Measurements from ENCODE around the gene SEL1L3.

DNA sequence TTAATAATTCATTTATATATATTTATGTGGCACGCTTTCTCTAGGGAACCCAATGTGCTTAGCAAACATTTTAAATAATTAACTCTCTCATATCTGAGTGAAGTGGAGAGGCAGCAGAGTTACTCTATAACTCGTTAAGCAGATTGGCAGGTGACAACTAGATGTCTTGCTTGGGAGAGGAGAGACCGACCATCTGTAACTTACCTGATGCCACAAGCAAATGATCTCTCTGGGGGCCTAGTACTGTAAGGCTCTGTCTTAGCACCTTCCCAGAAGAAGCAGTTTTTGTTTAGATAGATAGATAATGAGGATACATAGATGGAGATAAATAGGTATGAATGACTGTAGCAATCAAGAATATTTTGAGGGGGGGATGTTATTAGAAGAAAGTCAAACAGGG, 11.9 kb upstream of the SEL1L3 start:
- TF ChIP-seq SIN3A (IDR thresholded peaks at IDR 0.05; ENCODE audit: borderline replicate concordance, insufficient read depth, low read length) (no peak), POLR2AphosphoS5 (IDR thresholded peaks at IDR 0.05; ENCODE audit: low read depth, low read length) (no peak), TAF1 (IDR thresholded peaks at IDR 0.05; ENCODE audit: borderline replicate concordance, insufficient read depth, low read length) (no peak), FOXP2 (optimal IDR thresholded peaks at IDR 0.05; ENCODE audit: borderline replicate concordance, extremely low read depth, extremely low read length, insufficient read depth) (no peak)
- TF ChIP-seq, protein P1, sequence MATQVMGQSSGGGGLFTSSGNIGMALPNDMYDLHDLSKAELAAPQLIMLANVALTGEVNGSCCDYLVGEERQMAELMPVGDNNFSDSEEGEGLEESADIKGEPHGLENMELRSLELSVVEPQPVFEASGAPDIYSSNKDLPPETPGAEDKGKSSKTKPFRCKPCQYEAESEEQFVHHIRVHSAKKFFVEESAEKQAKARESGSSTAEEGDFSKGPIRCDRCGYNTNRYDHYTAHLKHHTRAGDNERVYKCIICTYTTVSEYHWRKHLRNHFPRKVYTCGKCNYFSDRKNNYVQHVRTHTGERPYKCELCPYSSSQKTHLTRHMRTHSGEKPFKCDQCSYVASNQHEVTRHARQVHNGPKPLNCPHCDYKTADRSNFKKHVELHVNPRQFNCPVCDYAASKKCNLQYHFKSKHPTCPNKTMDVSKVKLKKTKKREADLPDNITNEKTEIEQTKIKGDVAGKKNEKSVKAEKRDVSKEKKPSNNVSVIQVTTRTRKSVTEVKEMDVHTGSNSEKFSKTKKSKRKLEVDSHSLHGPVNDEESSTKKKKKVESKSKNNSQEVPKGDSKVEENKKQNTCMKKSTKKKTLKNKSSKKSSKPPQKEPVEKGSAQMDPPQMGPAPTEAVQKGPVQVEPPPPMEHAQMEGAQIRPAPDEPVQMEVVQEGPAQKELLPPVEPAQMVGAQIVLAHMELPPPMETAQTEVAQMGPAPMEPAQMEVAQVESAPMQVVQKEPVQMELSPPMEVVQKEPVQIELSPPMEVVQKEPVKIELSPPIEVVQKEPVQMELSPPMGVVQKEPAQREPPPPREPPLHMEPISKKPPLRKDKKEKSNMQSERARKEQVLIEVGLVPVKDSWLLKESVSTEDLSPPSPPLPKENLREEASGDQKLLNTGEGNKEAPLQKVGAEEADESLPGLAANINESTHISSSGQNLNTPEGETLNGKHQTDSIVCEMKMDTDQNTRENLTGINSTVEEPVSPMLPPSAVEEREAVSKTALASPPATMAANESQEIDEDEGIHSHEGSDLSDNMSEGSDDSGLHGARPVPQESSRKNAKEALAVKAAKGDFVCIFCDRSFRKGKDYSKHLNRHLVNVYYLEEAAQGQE (IDR thresholded peaks at IDR 0.05; ENCODE audit: insufficient read depth in 1 of 2, low read depth in 2 of 2, low read length in 2 of 2), result no peak

Data from PFSK-1 (cell line).